Measurements from ENCODE around the gene PRTG.
"Not testable (repeated sequence)": the region's sequence is repeated elsewhere in the genome, so short reads cannot be mapped to it uniquely, and the experiment has no call there.

Gene PRTG

DNA sequence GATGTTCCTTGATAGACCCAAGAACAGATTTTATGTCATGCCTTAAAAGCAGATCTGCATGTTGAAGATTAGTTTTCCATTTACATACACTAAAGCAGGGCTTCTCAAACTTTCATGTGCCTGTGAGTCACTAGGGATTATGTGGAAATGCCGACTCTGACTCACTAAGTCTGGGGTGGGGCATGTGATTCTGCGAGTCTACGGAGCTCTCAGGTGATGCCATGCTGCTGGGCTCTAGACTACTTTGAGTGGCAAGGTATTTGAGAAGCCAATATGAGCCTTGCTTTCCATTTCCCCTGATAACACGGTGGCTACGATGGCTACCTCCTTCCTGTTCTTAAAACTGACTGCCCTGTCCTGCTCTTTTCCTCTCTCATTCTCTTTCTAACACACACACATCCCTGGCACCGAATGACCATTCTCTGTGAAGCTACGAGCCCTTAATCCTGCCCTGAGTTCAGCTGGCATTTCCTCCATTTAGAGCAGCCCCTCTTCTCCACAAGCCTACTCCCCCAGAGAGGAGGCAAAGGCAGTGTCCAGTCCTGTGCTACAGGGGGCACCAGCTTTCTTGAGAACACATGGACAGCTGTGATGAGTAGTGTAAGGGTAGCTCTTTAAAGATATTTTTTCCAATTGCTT lies 115.1 kb downstream of the PRTG start:
- peak; percentile 20 for DNase-seq

DNA sequence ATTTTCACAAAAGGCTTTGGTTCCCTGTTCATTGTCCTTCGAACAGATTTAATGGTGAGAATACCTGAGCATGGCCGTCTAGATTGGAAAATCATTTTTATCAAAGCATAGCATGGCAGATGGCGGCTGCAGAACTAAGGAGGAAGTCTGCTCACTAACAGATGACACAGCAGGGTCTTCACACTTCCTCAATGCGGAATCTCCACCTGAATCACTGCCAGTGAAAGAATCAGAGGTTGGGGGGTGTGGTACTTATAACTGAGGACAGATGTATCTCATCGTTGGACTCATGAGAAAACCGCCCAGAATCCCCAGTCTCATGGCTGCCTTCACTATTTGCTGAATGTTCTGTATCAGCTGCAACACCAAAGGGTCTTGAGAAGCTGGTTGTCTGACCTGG lies 123.2 kb downstream of the PRTG start:
- DNase-seq: no peak

DNA sequence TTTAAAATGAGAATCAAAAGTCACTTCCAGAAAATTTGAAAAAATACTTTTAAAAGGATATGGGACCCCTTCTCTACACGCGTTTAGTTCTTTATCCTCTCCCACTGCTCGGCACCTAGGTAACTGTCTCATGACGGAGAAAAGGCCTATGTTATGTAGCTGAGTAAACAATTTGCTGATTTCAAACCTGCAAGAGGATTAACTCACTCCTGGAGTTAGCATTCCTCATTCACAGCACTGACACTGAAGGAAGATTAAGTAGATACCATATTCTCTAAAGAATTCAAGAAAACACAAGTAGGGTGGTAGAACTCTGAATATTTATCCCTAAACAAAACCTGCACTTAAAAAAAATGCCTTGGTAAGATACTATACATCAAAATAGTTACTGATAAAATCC lies 124.6 kb downstream of the PRTG start:
- DNase-seq: no peak

DNA sequence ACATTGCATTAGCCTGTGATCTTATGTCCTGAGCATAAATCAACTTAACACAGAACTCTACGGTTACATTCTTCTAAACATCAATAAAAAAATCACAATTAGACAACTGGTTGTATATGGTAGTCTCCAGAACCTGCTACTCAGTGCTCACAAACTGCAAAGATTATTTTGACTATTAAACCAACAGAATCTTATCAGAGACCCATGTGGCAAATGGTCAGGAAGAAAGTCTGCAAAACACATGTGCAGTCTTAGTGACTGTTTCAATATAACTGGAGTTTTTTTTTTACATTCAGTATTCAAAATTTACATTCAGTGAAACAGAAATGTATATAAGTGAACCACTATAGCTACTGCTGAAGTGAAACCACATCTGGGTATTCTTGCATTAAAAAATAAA lies 127.5 kb downstream of the PRTG start:
- no peak for DNase-seq

DNA sequence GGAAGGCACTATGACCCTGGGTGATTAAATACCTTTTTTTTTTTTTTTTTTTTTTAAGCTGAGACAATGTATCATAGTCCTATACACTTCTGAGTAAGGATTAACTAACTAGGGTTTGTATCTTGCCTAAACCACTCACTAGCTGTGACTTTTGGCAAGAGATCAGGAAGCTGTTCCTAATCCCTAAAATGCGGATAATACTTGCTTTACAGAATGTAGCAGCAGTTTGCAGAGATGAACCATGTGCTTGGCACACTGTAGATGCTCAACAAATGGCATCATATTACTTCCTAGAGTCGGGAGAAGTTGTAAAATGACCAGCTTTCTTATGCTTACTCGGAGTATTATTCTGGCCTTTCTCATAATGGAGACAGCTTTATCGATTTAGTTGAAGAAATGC lies 129.2 kb downstream of the PRTG start:
- DNase-seq: no peak

DNA sequence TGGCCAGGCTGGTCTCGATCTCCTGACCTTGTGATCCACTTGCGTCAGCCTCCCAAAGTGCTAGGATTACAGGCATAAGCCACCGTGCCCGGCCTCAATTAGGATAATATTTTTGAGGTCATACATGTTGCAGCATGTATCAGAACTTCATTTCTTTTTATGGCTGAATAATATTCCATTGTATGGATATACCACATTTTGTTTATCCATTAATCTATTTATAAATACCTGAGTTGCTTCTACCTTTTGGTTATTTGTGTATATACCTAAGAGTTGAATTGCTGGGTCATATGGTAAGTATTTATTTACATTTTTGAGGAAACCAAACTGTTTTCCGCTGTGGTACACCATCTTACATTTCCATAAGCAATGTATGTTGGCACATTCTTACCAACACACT lies 136.7 kb downstream of the PRTG start:
- DNase-seq: no peak

DNA sequence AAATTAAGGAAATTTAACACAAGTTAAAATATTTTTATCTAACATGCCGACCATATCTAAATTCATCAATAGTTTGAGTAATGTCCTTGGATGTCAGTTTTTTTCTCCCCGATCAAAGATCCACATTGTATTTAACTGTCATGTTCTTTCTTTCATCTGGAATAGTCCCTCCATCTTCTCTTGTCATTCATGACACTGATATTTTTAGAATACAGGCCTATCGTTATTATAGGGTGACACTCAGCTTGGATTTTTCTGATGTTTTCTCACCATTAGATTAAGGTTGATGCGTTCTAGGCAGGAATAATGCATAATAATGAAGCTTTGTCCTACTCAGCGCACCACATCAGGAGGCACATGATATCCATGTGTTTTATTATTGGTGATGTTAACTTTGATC lies 141.6 kb downstream of the PRTG start:
- no peak for DNase-seq

DNA sequence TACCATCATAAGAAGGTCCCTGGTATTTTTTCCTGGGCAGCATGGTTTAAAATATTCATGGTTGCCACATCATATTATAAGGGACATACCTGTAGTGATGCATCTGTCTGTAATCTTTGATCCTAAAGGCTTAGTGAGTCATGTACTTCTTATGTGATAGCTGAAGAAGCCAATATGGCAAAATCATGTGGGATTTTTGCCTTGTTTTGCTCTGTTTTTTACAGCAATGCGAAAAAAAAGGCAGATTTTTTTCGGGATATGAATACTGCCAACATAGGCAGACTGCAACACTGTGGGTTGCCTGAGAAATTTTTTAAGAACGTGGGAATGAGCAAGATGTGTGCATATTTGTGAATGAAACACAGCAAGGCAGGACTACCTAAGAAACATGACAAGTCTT lies 143.5 kb downstream of the PRTG start:
- no peak for DNase-seq

DNA sequence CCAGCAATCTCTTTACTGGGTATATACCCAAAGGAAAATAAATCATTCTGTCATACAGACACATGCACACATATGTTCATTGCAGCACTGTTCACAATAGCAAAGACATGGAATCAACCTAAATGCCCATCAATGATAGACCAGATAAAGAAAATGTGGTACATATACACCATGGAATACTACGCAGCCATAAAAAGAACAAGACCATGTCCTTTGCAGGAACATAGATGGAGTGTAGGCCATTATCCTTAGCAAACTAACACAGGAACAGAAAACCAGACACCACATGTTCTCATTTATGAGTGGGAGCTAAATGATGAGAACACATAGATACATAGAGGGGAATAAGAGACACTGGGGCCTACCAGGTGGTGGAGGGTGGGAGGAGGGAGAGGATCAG lies 149.9 kb downstream of the PRTG start:
- DNase-seq: not testable (repeated sequence)

DNA sequence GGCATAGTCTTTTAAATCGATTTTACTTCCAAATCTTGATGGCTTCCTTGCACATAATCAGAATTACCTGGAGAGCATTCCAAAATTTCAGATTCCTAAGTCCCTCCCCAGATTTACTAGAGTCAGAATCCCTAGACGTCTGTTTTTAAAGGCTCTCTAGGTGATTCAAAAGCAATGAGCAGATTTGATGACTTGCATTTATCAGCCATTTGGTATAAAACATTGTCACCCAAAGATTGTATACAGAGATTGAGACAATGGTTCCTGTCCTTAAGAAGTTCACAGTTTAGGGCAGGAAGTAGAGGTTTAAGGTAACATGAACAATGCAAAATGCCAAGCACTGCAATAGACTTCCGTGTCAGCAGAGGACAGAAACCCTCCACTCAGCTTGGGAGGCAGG lies 152.2 kb downstream of the PRTG start:
- DNase-seq: no peak

DNA sequence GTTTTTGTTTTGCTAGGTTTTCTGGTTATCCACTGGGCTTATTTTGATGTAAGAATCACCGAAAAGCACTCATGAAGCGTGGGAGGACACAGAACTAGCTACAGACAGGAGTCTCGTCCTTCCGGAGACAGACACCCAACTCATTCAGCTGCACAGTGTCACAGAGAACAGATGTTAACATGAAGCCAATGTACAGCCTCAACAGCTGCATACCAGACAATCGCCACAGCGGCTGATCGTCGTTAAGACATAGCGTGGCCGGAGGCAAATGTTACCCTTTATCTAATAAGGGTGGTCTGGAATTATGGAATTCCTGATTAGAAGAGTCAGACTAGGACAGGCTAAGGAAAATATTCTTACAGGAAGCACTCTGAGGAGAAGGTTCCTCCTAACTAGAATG lies 153.7 kb downstream of the PRTG start:
- DNase-seq: no peak

DNA sequence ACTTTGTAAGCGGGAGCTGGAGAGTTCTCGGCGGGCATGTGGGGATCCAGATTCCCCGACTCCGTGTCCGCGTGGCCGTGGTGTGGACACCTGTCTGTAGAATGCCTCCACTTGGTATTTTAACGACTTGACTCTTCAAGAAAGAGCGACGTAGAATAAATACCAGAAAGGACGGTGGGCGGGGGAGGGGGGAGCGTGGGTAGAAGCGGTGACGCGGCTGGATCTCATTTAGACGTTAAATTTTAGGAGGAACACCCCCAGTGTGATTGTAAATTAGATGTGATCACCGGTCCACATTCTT lies 154.2 kb downstream of the PRTG start:
- no peak for DNase-seq

DNA sequence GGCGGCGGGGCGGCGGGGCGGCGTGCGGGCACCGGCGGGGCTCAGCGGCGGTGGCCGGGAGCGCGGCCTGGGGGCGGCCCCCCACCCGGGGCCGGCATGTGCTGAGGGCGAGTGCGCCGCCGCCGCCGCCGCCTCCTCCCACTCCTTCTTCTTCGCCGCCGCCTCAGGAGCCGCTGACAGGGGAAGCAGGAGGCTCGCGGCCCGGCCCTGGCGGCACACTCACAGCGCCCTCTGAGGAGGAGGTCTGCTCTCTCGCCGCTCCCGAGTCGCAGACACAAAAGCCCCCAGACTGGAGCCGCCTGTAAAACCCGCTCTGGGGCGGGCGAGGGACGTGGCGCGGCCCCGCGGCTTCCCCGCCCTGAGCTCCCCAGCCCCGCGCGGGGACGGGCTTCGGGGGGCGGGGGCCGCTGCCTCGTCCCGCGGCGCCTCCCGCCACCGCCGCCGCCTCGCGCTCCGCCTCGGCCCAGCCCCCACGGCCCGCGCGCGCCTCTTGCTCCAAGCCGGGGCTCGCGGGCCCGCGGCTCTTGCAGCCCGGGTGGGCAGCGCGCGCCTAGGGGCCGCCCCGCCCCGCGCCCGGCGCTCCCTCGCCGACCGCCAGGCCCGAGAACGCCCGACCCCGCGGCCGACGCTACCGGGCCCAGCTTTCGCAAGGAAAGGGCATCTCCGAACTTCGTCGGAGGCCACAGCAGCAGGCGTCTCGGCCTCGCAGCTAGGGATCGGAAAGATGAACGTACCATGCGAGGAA lies 154.7 kb downstream of the PRTG start, which contains the start of gene PYGO1:
Gene PYGO1 (minus strand): TSS at position 276 of the 745 bp plus-strand sequence. CDS start 462 bp downstream, outside the sequence.
- peak; percentile 25 for DNase-seq

DNA sequence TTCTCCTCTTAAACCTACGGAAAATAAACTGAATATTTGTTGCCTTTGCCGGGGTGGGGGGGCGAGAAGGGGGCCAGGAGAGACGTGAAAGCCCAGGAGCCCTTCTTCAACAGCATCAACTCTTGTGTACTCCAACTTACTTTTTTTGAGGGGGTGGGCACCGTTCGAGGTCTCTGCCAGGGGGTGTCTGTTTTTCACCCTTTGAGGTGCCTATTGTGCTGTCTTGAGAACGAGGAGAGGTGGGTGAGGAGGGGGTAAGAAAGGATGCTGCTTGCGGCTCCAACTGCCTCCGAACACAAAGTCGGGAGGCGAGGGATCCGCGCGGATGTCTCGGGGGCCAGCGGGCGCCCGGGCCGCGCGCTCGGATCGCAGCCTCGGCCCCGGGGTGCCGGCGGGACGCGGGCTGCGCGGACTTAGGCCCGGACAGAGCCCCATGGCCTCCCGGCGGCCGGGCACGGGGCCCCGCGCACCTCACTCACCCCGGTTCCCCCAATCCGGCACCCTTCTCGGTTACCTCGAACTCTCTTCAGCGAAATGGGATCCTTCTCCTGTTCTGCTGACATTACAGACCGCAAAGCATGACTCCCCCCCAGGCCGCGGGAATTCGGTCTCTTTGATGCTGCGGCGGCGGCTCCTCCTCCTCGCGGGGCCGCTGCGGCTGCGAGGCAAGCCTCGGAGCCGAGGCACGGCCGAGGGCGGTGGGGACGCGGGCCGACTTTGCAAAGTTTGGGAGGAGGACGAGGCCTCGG lies 155.5 kb downstream of the PRTG start:
- DNase-seq: no peak

DNA sequence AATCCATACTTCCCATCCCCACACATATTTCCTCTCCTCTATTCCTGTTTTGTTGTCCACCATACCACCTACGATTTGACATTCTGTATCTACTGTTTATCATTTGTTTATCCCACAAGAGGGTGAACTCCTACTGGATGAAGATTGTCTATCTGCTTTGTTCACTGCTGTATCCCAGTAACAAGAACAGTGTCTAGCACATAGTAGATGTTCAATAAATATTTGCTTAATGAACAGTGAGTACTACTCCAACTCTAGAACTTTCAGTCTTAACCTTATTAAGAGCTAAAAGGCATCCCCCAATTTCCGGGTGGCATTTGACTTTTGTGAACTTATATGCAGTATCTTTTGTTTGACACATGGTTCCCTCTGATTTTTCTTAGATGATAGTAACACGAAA lies 156.1 kb downstream of the PRTG start:
- DNase-seq: no peak

DNA sequence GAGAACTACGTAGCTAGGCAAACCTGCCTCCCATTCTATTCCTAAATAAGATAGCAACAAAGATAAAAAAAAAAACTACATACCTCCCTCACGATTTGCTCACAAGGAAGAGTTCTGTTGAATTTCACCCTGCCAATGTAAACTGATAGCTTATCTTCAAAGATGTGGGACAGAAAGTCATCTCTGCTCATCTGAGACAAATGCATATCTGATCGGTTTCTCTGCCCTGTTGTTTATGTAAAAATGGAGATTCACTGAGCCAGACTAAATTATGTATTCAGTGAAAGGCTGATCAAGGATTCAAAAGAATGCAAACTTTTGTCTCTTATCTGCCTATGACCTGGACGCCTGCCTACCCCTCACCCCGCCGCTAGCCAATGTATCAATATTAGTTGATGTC lies 166.0 kb downstream of the PRTG start:
- no peak for DNase-seq

DNA sequence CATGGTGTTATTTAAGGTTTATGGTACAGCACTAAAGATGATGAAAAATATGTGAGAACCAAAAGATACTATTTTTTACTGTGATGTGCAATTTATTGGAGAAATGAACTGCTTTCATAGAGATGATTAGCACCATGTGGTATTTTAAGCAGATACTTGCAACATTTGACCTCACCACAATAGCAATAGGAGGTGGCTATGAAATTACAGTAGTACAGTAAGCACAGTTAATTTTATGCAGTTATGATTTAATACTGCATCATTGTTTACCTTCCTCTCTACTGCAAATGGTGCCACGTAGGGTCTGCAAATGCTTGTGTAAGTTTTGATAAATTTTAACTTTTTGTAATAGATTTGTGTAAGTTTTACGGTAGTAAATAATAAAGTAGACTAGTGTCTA lies 168.9 kb downstream of the PRTG start:
- DNase-seq: no peak

DNA sequence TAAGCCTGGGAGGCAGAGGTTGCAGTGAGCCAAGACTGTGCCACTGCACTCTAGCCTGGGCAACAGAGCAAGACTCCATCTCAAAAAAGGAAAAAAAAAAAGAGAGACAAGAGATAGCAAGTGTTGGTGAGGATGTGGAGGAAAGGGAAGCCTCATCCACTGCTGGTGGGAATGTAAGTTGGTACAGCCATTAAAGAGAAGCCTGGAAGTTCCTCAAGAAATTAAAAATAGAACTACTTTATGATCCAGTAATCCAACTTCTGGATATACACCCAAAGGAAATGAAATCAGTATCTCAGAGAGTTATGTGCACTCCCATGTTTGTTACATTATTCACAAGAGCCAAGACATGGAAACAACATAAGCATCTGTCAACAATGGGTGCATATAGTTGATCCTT lies 169.7 kb downstream of the PRTG start:
- DNase-seq: no peak

DNA sequence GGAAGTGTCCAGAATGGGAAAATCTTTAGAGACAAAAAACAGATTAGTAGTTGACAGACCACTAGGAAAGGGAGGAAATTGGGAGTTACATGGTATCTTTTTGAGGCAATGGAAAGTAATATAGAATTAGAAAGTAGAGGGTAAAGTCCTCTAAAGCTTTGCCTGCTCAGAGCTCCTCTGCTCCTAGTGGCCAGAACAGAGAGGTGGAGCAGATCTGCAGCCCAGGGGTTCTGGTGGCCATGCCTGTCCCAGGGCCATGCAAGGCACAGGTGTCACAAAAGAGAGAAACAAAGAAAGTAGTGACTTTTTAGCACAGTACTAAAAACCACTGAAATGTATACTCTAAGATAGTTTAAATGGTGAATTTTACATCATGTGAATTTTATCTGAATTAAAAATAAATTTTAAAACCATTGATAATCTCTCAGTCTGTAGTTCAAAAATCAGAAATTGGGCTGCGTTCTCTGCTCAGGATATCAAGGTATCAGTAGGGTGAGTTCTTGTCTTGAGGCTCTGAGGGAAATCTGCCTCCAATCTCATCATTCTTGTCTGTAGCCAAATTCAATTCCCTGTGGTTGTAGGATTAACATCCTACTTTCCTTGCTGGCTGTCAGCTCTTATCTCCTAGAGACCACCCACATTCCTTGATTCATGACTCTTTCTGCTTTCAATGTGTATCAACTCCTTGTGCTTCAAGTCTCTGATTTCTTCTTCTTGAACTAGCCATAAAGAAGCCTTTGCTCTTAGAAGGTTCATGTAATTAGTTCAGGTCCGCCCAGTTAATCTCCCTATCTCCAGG lies 178.4 kb downstream of the PRTG start:
- DNase-seq: no peak

DNA sequence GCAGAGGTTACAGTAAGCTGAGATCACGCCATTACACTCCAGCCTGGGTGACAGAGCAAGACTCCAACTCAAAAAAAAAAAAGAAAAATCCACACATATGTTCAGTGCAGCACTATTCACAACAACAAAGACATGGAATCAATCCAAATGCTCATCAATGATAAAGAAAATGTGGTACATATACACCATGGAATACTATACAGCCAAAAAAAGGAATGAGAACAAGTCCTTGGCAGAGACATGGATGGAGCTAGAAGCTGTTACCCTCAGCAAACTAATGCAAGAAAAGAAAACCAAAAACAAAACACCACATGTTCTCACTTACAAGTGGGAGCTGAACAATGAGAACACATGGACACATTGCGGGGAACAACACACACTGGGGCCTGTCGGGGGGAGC lies 180.4 kb downstream of the PRTG start:
- no peak for DNase-seq

Data from GOT3 (cell line).